ENCODE measurements around the gene SLC12A3.

SLC12A3 gene

GRCh38 chr16:56849690-56850680 is 15.0 kb upstream of the SLC12A3 start:
- H3K27ac ChIP-seq (ENCODE audit: low read depth, low read length): no peak overlapping the region
- no peaks in the 10 kb centered on the region for H3K9me2 ChIP-seq (replicated peaks; ENCODE audit: insufficient read depth, low read length)
- no peak overlapping the region for H3K4me3 ChIP-seq (ENCODE audit: insufficient read depth, low read length, poor library complexity, severe bottlenecking)
- TF ChIP-seq CTCF (IDR thresholded peaks at IDR 0.05; ENCODE audit: insufficient read depth, low read length, poor library complexity, severe bottlenecking) (no peak), EZH2phosphoT487 (conservative IDR thresholded peaks at IDR 0.05; ENCODE audit: low read length) (no peak)
- no peaks in the 10 kb centered on the region for H3K36me3 ChIP-seq (ENCODE audit: low read length)
- H3K9me3 ChIP-seq (ENCODE audit: insufficient read depth, low read length): no peaks in the 10 kb centered on the region
- no peak overlapping the region for H3K9ac ChIP-seq (ENCODE audit: low read length)
- no peaks in the 10 kb centered on the region for H3K79me2 ChIP-seq (ENCODE audit: insufficient read depth, low read length)
- H3K4me2 ChIP-seq (ENCODE audit: low read depth, low read length, poor library complexity, severe bottlenecking): no peak overlapping the region
- H3F3A ChIP-seq (ENCODE audit: insufficient read depth): no peaks in the 10 kb centered on the region
- H2AFZ ChIP-seq (ENCODE audit: low read depth, low read length, severe bottlenecking): no peak overlapping the region
- no peaks in the 10 kb centered on the region for H3K27me3 ChIP-seq (ENCODE audit: low read length)
- no peaks in the 10 kb centered on the region for H4K20me1 ChIP-seq (ENCODE audit: low read depth, low read length)

DNA sequence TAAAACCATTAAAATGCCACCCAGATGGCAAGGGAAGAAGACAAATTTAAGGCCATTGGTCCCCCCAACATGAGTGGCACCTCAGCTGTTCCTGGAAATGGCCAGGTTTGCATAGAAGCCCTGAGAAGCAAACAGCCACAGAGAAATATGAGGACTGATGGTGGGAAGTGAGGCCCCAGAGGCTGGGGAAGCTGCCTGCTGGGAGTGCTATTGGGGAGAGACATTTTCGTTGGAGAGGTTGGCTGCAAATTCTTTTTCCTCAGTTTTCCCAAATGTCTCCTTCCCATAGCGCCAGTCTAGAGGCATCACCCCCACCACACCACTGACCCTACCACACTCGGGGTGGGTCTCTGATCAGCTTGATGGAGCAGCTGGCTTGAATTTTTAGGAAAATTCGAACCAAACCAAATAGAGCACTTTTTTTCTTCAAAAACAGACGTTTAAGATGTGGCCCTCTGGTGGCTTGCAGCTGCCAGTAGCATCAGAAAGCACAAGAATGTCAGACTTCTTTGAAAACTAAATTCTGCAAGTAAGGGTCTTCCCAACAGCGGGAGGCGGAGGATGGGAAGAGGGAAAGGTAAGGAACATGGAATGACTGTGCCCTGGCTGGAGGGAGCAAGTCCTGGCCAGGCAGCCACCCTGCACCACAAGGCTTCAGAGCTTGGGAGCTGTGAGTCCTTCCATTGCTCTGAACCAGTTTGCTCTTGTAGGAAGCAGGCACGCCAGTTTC is 13.2 kb upstream of the SLC12A3 start:
- Histone ChIP-seq H3K79me2 (ENCODE audit: insufficient read depth, low read length) (no peaks in the 10 kb centered on the region), H3K36me3 (ENCODE audit: low read length) (no peaks in the 10 kb centered on the region), H3F3A (ENCODE audit: insufficient read depth) (no peaks in the 10 kb centered on the region), H3K27me3 (ENCODE audit: low read length) (no peaks in the 10 kb centered on the region), H3K4me2 (ENCODE audit: low read depth, low read length, poor library complexity, severe bottlenecking) (no peak overlapping the region), H3K9ac (ENCODE audit: low read length) (no peak overlapping the region), H3K9me3 (ENCODE audit: insufficient read depth, low read length) (no peaks in the 10 kb centered on the region), H4K20me1 (ENCODE audit: low read depth, low read length) (no peaks in the 10 kb centered on the region), H3K9me2 (replicated peaks; ENCODE audit: insufficient read depth, low read length) (no peaks in the 10 kb centered on the region), H3K4me3 (ENCODE audit: insufficient read depth, low read length, poor library complexity, severe bottlenecking) (no peak overlapping the region), H2AFZ (ENCODE audit: low read depth, low read length, severe bottlenecking) (no peak overlapping the region), H3K27ac (ENCODE audit: low read depth, low read length) (no peak overlapping the region)
- peak; percentile 48 for TF ChIP-seq CTCF (IDR thresholded peaks at IDR 0.05; ENCODE audit: insufficient read depth, low read length, poor library complexity, severe bottlenecking)
- TF ChIP-seq EZH2phosphoT487 (conservative IDR thresholded peaks at IDR 0.05; ENCODE audit: low read length): no peak

GRCh38 chr16:56852401-56852730 is 12.6 kb upstream of the SLC12A3 start:
- Histone ChIP-seq H2AFZ (ENCODE audit: low read depth, low read length, severe bottlenecking) (no peak overlapping the region), H3K4me2 (ENCODE audit: low read depth, low read length, poor library complexity, severe bottlenecking) (no peak overlapping the region), H4K20me1 (ENCODE audit: low read depth, low read length) (no peaks in the 10 kb centered on the region), H3K27ac (ENCODE audit: low read depth, low read length) (no peak overlapping the region), H3K9me3 (ENCODE audit: insufficient read depth, low read length) (no peaks in the 10 kb centered on the region), H3K27me3 (ENCODE audit: low read length) (no peaks in the 10 kb centered on the region), H3K9me2 (replicated peaks; ENCODE audit: insufficient read depth, low read length) (no peaks in the 10 kb centered on the region), H3K36me3 (ENCODE audit: low read length) (no peaks in the 10 kb centered on the region), H3K9ac (ENCODE audit: low read length) (no peak overlapping the region), H3F3A (ENCODE audit: insufficient read depth) (no peaks in the 10 kb centered on the region), H3K79me2 (ENCODE audit: insufficient read depth, low read length) (no peaks in the 10 kb centered on the region), H3K4me3 (ENCODE audit: insufficient read depth, low read length, poor library complexity, severe bottlenecking) (no peak overlapping the region)
- TF ChIP-seq CTCF (IDR thresholded peaks at IDR 0.05; ENCODE audit: insufficient read depth, low read length, poor library complexity, severe bottlenecking): no peak
- TF ChIP-seq EZH2phosphoT487 (conservative IDR thresholded peaks at IDR 0.05; ENCODE audit: low read length): no peak

Data from SU-DHL-6 (cell line).